Calu3 (cell line): ENCODE measurements around the gene SIDT1. TPM values are rescaled to one million over a fixed set of nuclear protein-coding genes. Genes with fewer than 3 reads are reported as not detected.

Source experiments
- BruUV-seq: library from RNA; stranded (reverse); fragments of 400-500 nt; replicated peaks from 2 replicates; lab custom pipeline; 2021; lab: Mats Ljungman, UMichigan
- CTCF ChIA-PET: fragments of 300-600 bp; sonication (Branson Sonifier 250); formaldehyde crosslinking; loops from one replicate; lab custom pipeline; 2022; ENCODE audit warnings: antibody characterized with exemption; lab: Charles Lee
- DNase-seq: peaks from one replicate; pipeline ENCODE4 v3.0.0; 2022
- H3K27ac Mint-ChIP-seq: one replicate; pipeline ENCODE4 v1.8.0; 2022; ENCODE audit warnings: mixed read lengths; ENCODE audit not compliant: unreplicated experiment
- H3K27me3 Mint-ChIP-seq: one replicate; pipeline ENCODE4 v1.8.0; 2022; ENCODE audit warnings: mixed read lengths; ENCODE audit not compliant: unreplicated experiment
- H3K36me3 Mint-ChIP-seq: one replicate; pipeline ENCODE4 v1.8.0; 2022; ENCODE audit warnings: mild to moderate bottlenecking, moderate library complexity, mixed read lengths; ENCODE audit not compliant: insufficient read depth, unreplicated experiment
- H3K4me1 Mint-ChIP-seq: one replicate; pipeline ENCODE4 v1.8.0; 2022; ENCODE audit warnings: mild to moderate bottlenecking, low read depth, mixed read lengths; ENCODE audit not compliant: unreplicated experiment
- H3K4me3 Mint-ChIP-seq: one replicate; pipeline ENCODE4 v1.8.0; 2022; ENCODE audit warnings: mild to moderate bottlenecking, low read depth, moderate library complexity, mixed read lengths; ENCODE audit not compliant: unreplicated experiment
- H3K9me3 Mint-ChIP-seq: one replicate; pipeline ENCODE4 v1.8.0; 2022; ENCODE audit warnings: low read depth, mixed read lengths; ENCODE audit not compliant: unreplicated experiment
- intact Hi-C: fragments of 100-400 bp; cut with micrococcal nuclease; formaldehyde crosslinking; loops from one replicate; pipeline ENCODE4 v1.10.0; 2022; ENCODE audit not compliant: unreplicated experiment
- total RNA-seq: library from RNA; stranded (reverse); gene quantifications from 2 replicates; pipeline ENCODE4 v1.2.3, GENCODE V29; 2022
- TF ChIP-seq, protein P1 (sequence below): fragments of 200-600 bp; IDR thresholded peaks from one replicate; pipeline ENCODE4 v1.8.0; 2022; ENCODE audit warnings: antibody characterized with exemption; ENCODE audit not compliant: unreplicated experiment

SIDT1 gene
- total RNA-seq, 1 experiment from 2014 or later = 0.87 TPM

DNA sequence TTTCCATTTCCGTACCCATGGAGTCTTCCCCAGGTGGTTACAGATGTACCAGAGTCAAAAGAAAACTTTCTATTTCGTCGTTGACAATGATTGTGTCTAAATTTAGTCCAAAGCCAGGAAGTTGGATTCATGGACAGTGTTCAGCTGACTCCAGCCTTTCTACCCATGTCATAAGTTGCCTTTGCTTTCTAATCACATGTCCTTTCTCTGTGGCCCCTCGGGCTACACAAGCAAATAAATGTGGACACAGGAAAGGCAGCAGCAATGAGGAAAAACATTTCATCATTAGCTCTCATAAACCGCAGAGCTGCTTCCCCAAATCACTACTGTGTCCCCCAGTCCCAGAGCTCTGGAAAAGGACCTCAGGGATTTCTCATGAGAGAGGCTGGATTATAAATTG is 82.0 kb downstream of the SIDT1 start:
- intact Hi-C loops = no loop called here
- BruUV-seq = no TSS peak
- Mint-ChIP-seq H3K27ac (no peak overlapping the region), H3K36me3 (no peaks in the 10 kb centered on the region), H3K9me3 (no peaks in the 10 kb centered on the region), H3K27me3 (peaks cover 2% of the 10 kb centered on the region), H3K4me1 (no peaks in the 10 kb centered on the region), H3K4me3 (no peak overlapping the region)
- no peak for DNase-seq
- CTCF ChIA-PET = no interaction called here
- TF ChIP-seq, protein P1, sequence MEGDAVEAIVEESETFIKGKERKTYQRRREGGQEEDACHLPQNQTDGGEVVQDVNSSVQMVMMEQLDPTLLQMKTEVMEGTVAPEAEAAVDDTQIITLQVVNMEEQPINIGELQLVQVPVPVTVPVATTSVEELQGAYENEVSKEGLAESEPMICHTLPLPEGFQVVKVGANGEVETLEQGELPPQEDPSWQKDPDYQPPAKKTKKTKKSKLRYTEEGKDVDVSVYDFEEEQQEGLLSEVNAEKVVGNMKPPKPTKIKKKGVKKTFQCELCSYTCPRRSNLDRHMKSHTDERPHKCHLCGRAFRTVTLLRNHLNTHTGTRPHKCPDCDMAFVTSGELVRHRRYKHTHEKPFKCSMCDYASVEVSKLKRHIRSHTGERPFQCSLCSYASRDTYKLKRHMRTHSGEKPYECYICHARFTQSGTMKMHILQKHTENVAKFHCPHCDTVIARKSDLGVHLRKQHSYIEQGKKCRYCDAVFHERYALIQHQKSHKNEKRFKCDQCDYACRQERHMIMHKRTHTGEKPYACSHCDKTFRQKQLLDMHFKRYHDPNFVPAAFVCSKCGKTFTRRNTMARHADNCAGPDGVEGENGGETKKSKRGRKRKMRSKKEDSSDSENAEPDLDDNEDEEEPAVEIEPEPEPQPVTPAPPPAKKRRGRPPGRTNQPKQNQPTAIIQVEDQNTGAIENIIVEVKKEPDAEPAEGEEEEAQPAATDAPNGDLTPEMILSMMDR = no peak

GRCh38 chr3:113615976-113616375 is 83.6 kb downstream of the SIDT1 start:
- BruUV-seq = no TSS peak
- no peak overlapping the region for H3K27ac Mint-ChIP-seq
- no peaks in the 10 kb centered on the region for H3K36me3 Mint-ChIP-seq
- H3K4me3 Mint-ChIP-seq = no peak overlapping the region
- H3K9me3 Mint-ChIP-seq = no peaks in the 10 kb centered on the region
- no peaks in the 10 kb centered on the region for H3K4me1 Mint-ChIP-seq
- CTCF ChIA-PET = no interaction called here
- intact Hi-C loops = no loop called here
- DNase-seq = no peak
- TF ChIP-seq, protein P1 = no peak
- peaks cover 16% of the 10 kb centered on the region for H3K27me3 Mint-ChIP-seq

DNA sequence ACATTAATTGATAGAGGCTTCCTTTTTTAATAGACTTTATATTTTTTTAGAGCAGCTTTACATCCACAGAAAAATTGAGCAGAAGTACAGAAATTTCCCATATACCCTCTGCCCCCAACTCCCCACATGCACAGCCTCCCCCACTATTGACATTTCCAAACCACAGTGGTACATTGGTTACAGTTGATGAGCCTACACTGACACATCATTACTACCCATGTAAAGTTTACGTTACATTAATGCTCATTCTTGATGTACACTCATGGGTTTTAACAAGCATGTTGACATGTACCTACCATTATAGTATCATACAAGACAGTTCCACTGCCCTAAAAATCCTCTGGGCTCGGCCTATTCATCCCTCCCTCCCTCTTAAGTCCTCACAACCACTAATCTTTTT is 85.4 kb downstream of the SIDT1 start:
- no peak for DNase-seq
- no TSS peak for BruUV-seq
- CTCF ChIA-PET = no interaction called here
- Mint-ChIP-seq H3K9me3 (no peaks in the 10 kb centered on the region), H3K27ac (no peak overlapping the region), H3K4me1 (no peaks in the 10 kb centered on the region), H3K36me3 (no peaks in the 10 kb centered on the region), H3K27me3 (peaks cover 18% of the 10 kb centered on the region), H3K4me3 (no peak overlapping the region)
- intact Hi-C loops = no loop called here
- TF ChIP-seq, protein P1 = no peak

DNA sequence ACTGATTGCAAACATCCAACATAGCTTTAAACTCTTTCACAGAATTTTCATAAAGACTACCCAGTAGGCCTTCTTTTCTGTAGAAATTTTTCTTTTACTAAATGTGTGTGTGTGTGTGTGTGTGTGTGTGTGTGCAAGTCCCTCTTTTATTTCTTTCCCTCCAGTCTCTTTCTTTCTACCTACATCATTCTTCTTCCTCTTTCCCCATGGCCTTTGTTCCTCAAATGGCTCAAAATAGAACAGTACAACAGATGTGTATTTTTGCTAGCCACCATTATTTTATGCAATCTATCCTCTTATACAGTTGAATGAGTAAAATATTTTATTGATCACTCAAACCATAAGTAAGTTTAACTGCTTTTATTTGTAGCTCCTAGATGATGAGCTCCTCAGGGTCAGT is 87.7 kb downstream of the SIDT1 start:
- Mint-ChIP-seq H3K9me3 (no peaks in the 10 kb centered on the region), H3K4me3 (no peak overlapping the region), H3K4me1 (no peaks in the 10 kb centered on the region), H3K27ac (no peak overlapping the region), H3K27me3 (peaks cover 18% of the 10 kb centered on the region), H3K36me3 (no peaks in the 10 kb centered on the region)
- DNase-seq = no peak
- CTCF ChIA-PET = interaction anchor here (0.5 kb wide), 1 partner anchor 555 kb away, joined by 3 read pairs; no protein-coding TSS in a partner anchor
- TF ChIP-seq, protein P1 = no peak
- intact Hi-C loops = no loop called here
- no TSS peak for BruUV-seq
